Hypothalamus (tissue), 51 donors: ENCODE data around the gene L1TD1.
A peak's percentile ranks its signal among the peaks of the same experiment; 100 is the strongest.
"Not testable (repeated sequence)": the region's sequence is repeated elsewhere in the genome, so short reads cannot be mapped to it uniquely, and the experiment has no call there.

Experiments
- DNase-seq, 51 donors: peaks; one replicate each; lab custom pipeline; 2025; lab: John Stamatoyannopoulos, UW

L1TD1 gene

GRCh38 chr1:62232871-62233278 lies 38.2 kb downstream of the L1TD1 start:
- DNase-seq: no peak

- no peak for DNase-seq
These were observed 39.3 kb downstream of the L1TD1 start for GRCh38 chr1:62233926-62234450.

- no peak for DNase-seq
These were observed 40.0 kb downstream of the L1TD1 start for GRCh38 chr1:62234688-62235087.

GRCh38 chr1:62235576-62235975 lies 40.9 kb downstream of the L1TD1 start:
- no peak for DNase-seq

GRCh38 chr1:62237361-62237760 lies 42.7 kb downstream of the L1TD1 start:
- DNase-seq: no peak

GRCh38 chr1:62237950-62238374 lies 43.3 kb downstream of the L1TD1 start:
- DNase-seq: no peak

- DNase-seq: no peak
These were observed 43.9 kb downstream of the L1TD1 start for GRCh38 chr1:62238507-62238906.

- DNase-seq: not testable (repeated sequence)
These were observed 45.2 kb downstream of the L1TD1 start for GRCh38 chr1:62239652-62240403.

GRCh38 chr1:62240651-62241370 lies 46.2 kb downstream of the L1TD1 start:
- no peak for DNase-seq

- no peak for DNase-seq
These were observed 46.9 kb downstream of the L1TD1 start for GRCh38 chr1:62241371-62242131.

GRCh38 chr1:62244380-62244779 lies 49.7 kb downstream of the L1TD1 start:
- not testable (repeated sequence) for DNase-seq

- no peak for DNase-seq
These were observed 50.6 kb downstream of the L1TD1 start for GRCh38 chr1:62245201-62245600.

- DNase-seq: peak in 18 of 51 donors; percentile 1 to 47 (median 10)
These were observed 52.9 kb downstream of the L1TD1 start for GRCh38 chr1:62247391-62248168.

- no peak for DNase-seq
These were observed 55.6 kb downstream of the L1TD1 start for GRCh38 chr1:62250126-62250726.

GRCh38 chr1:62259551-62259950 lies 64.9 kb downstream of the L1TD1 start:
- no peak for DNase-seq

- DNase-seq: no peak
These were observed 66.0 kb downstream of the L1TD1 start for GRCh38 chr1:62260688-62261087.
